ENCODE results near the gene ITGB5. TPM values are rescaled to one million over a fixed set of nuclear protein-coding genes. Genes with fewer than 3 reads are reported as not detected.

Gene ITGB5
- polyA plus RNA-seq, 3 donors, result 0.68 to 1.2 (median 1.0) TPM

DNA sequence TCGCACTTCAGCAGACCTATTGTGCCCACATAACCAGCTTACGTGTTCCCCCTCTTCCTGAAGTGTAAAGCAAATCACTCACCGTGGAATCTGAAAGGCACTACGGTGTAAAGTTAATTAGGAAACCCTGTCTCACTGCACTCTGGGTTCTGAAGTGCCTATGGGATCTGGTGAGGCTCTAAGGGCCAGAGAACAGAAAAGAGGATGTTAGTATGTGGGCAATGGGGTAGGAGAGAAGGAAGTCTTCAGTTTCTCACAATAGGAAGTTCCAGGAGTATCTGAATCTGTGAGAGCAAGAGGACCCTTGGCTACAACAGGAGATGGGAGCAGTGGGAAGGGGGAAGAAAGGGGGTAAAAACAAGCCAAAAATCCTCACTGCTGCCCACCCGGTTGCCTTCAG lies 71.4 kb downstream of the ITGB5 start:
- no peaks in the 10 kb centered on the region for H3K27me3 ChIP-seq (ENCODE audit: control insufficient read depth in 2 of 2, insufficient read depth in 2 of 2, low read length in 2 of 2)
- H3K36me3 ChIP-seq (replicated peaks in 1 of 2; ENCODE audit: control insufficient read depth in 1 of 2, insufficient read depth in 2 of 2, low read length in 2 of 2), result no peaks in the 10 kb centered on the region
- 47% methylated on average over 3 of the region's 5 CpGs for WGBS (ENCODE audit: insufficient coverage)
- H3K4me2 ChIP-seq (replicated peaks; ENCODE audit: extremely low read depth, low read length, poor library complexity, severe bottlenecking), result no peak overlapping the region
- no peaks in the 10 kb centered on the region for H4K20me1 ChIP-seq (ENCODE audit: insufficient read depth, low read length)
- Mint-ChIP-seq H3K9me3 (peaks cover 0 to 7% (median 0%) of the 10 kb centered on the region in 7 donors), H3K27me3 (ENCODE audit: low read depth in 3 of 3) (peaks cover 6 to 11% (median 10%) of the 10 kb centered on the region in 3 donors), H3K27ac (peak overlapping the region in 2 of 7 donors; percentile 3 to 9), H3K4me1 (peaks cover 15% of the 10 kb centered on the region), H3K4me3 (no peak overlapping the region), H3K36me3 (no peaks in the 10 kb centered on the region)
- intact Hi-C loops (cut with micrococcal nuclease), result no loop called here
- H3K4me3 ChIP-seq (replicated peaks in 1 of 3; ENCODE audit: low read depth in 2 of 3, low read length in 3 of 3), result no peak overlapping the region
- H3K9ac ChIP-seq (ENCODE audit: insufficient read depth, low read length, poor library complexity, severe bottlenecking), result no peak overlapping the region
- no peak overlapping the region for H2AFZ ChIP-seq (ENCODE audit: insufficient read depth, low read depth, low read length, poor library complexity, severe bottlenecking)
- no peaks in the 10 kb centered on the region for H3K9me3 ChIP-seq (replicated peaks in 1 of 2; ENCODE audit: control insufficient read depth in 1 of 2, insufficient read depth in 1 of 2, low read length in 2 of 2)
- H3K79me2 ChIP-seq (ENCODE audit: insufficient read depth, low read length), result no peaks in the 10 kb centered on the region
- peaks cover 8 to 12% of the 10 kb centered on the region in 2 donors for H3K4me1 ChIP-seq (ENCODE audit: control insufficient read depth in 1 of 2, insufficient read depth in 2 of 2, low read length in 2 of 2)
- no peak for TF ChIP-seq CTCF (IDR thresholded peaks at IDR 0.05)
- DNase-seq, result peak in 2 of 3 donors; percentile 12 to 27
- no peak overlapping the region for H3K27ac ChIP-seq (ENCODE audit: low read depth in 1 of 2, low read length in 2 of 2)

DNA sequence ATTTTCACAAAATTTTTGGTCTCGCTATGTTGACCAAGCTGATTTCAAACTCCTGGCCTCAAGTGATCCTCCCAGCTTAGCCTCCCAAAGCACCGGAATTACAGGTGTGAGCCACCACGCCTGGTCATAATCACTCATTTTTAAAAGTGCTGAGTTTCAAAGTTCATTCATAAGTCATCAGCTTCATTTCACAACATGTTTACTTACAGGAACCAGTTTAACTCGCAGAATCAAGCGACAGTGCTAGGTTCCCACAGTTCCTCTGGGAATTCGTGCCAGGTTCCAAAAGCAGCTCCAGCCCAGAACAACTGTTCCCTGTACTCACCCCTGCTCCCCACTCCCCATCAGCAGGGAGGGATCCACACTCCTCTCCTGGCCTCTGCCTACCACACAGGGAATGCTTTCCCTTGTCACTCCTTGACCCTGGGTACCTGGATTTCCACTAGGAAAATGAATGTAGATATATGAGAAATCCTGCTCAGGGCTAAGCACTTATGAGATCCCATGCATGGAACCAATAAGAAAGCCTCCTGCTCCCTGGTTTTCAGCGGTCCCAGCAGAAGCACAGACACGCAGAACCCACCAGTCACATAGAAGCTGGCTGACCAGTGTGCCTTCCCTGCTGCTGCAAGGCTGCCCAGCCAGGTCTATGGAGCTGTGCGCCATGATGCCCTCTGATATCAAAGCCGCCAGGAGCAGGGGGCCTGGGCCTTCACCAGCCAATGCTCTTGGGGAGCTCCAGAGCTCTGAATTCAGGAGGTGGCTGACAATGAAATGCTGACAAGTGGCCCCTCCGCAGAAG lies 72.3 kb downstream of the ITGB5 start:
- H3K4me2 ChIP-seq (replicated peaks; ENCODE audit: extremely low read depth, low read length, poor library complexity, severe bottlenecking), result no peak overlapping the region
- no peaks in the 10 kb centered on the region for H4K20me1 ChIP-seq (ENCODE audit: insufficient read depth, low read length)
- Mint-ChIP-seq H3K36me3 (no peaks in the 10 kb centered on the region), H3K27ac (peak overlapping the region in 2 of 7 donors; percentile 8 to 13), H3K4me3 (no peak overlapping the region), H3K27me3 (ENCODE audit: low read depth in 3 of 3) (peaks cover 6 to 11% (median 9%) of the 10 kb centered on the region in 3 donors), H3K9me3 (peaks cover 0 to 7% (median 0%) of the 10 kb centered on the region in 7 donors), H3K4me1 (peaks cover 15% of the 10 kb centered on the region)
- no peak for TF ChIP-seq CTCF (IDR thresholded peaks at IDR 0.05)
- H3K4me1 ChIP-seq (ENCODE audit: control insufficient read depth in 1 of 2, insufficient read depth in 2 of 2, low read length in 2 of 2), result peaks cover 8 to 12% of the 10 kb centered on the region in 2 donors
- no peaks in the 10 kb centered on the region for H3K79me2 ChIP-seq (ENCODE audit: insufficient read depth, low read length)
- DNase-seq, result no peak
- no peak overlapping the region for H3K9ac ChIP-seq (ENCODE audit: insufficient read depth, low read length, poor library complexity, severe bottlenecking)
- H3K4me3 ChIP-seq (replicated peaks in 1 of 3; ENCODE audit: low read depth in 2 of 3, low read length in 3 of 3), result no peak overlapping the region
- 96% methylated on average over 8 of the region's 11 CpGs for WGBS (ENCODE audit: insufficient coverage)
- H3K27me3 ChIP-seq (ENCODE audit: control insufficient read depth in 2 of 2, insufficient read depth in 2 of 2, low read length in 2 of 2), result no peaks in the 10 kb centered on the region
- no peak overlapping the region for H2AFZ ChIP-seq (ENCODE audit: insufficient read depth, low read depth, low read length, poor library complexity, severe bottlenecking)
- intact Hi-C loops (cut with micrococcal nuclease), result no loop called here
- no peaks in the 10 kb centered on the region for H3K9me3 ChIP-seq (replicated peaks in 1 of 2; ENCODE audit: control insufficient read depth in 1 of 2, insufficient read depth in 1 of 2, low read length in 2 of 2)
- no peaks in the 10 kb centered on the region for H3K36me3 ChIP-seq (replicated peaks in 1 of 2; ENCODE audit: control insufficient read depth in 1 of 2, insufficient read depth in 2 of 2, low read length in 2 of 2)
- no peak overlapping the region for H3K27ac ChIP-seq (ENCODE audit: low read depth in 1 of 2, low read length in 2 of 2)

Measured in CD14-positive monocyte (primary cell).